ENCODE data around the gene DGKD. TPM values are rescaled to one million over a fixed set of nuclear protein-coding genes. Genes with fewer than 3 reads are reported as not detected.

Gene DGKD
- total and polyA plus RNA-seq, 10 of the 15 experiments (the other 5 are each of a cell fraction or from before 2014, with no cell fraction given): 2.7 to 81.9 (median 27.0) TPM

GRCh38 chr2:233407771-233408181 is 53.5 kb downstream of the DGKD start (continued):
- TF ChIP-seq BACH1 (IDR thresholded peaks at IDR 0.05; ENCODE audit: borderline replicate concordance) (no peak), ZBED1 (IDR thresholded peaks at IDR 0.05; ENCODE audit: borderline replicate concordance) (no peak), PAX8 (IDR thresholded peaks at IDR 0.05) (no peak), FOS (IDR thresholded peaks at IDR 0.05; ENCODE audit: borderline replicate concordance, extremely low read depth, insufficient read length) (no peak), E2F4 (IDR thresholded peaks at IDR 0.05; ENCODE audit: low read depth, low read length) (no peak), MEF2B (IDR thresholded peaks at IDR 0.05; ENCODE audit: partially characterized antibody, poor library complexity, severe bottlenecking) (no peak), IRF4 (IDR thresholded peaks at IDR 0.05; ENCODE audit: low read depth, low read length) (no peak), WRNIP1 (IDR thresholded peaks at IDR 0.05; ENCODE audit: borderline replicate concordance, low read depth, low read length) (no peak), ZNF274 (IDR thresholded peaks at IDR 0.05; ENCODE audit: insufficient read depth, insufficient read length) (no peak), TAF1 (IDR thresholded peaks at IDR 0.05; ENCODE audit: borderline replicate concordance, low read depth, low read length) (no peak), IRF3 (IDR thresholded peaks at IDR 0.05) (no peak), EED (IDR thresholded peaks at IDR 0.05; ENCODE audit: low read depth) (no peak), EP300 (IDR thresholded peaks at IDR 0.05; ENCODE audit: borderline replicate concordance in 1 of 2, control insufficient read depth in 1 of 2, low read depth in 2 of 2, low read length in 2 of 2) (no peak)
